Activated CD8-positive, alpha-beta memory T cell treated with anti-CD3 and anti-CD28 coated beads, Interleukin-2, amount 50 U/mL, for 1 hour (primary cell): ENCODE results near the gene TMEM123.

Experiments
- DNase-seq: peaks from one replicate; pipeline ENCODE4 v3.0.0-alpha.2; 2020; ENCODE audit errors: extremely low read depth

TMEM123 gene, protein sequence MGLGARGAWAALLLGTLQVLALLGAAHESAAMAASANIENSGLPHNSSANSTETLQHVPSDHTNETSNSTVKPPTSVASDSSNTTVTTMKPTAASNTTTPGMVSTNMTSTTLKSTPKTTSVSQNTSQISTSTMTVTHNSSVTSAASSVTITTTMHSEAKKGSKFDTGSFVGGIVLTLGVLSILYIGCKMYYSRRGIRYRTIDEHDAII

DNA sequence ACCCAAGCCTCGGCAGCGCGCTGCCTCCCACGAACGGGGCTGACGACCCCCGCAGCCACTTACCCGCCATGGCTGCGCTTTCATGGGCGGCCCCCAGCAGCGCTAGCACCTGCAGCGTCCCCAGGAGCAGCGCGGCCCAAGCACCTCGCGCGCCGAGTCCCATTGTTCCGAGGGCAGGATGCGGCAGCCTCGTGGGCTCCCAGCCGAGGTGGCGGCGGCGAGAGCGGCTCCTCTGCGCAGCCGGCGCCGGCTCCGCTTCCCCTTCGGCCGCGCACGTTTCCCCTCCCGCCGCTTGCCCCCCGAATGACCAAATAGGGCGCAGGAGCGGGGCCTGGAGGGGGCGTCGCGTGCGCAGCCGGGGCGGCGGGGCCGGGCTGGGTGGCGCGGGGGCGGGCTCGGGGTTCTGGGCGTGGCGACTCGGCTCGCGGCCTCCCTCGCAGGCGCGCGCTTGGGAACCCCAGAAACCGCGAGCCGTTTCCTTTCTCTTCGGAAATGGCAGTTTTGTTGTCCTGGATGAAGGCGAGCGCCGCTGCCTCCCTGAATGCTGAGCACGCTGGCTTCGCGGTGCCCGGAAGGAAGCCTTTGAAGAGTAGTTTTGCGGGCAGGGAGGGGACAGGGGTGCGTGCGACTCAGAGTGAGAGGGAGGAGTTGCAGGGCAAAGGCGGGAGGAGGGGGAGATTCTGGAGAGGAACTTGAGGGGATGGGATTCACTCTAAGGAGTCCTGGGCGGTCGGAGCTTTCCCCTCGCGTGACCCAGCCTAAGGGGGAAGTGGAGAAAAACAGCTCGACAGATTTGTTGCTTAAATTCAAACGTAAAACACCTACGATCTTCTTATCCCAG is at the start of gene TMEM123:
Gene TMEM123 (minus strand): TSS at position 305 of the 841 bp plus-strand sequence. CDS start 142 bp downstream, at position 163.
- DNase-seq: peak; percentile 68

DNA sequence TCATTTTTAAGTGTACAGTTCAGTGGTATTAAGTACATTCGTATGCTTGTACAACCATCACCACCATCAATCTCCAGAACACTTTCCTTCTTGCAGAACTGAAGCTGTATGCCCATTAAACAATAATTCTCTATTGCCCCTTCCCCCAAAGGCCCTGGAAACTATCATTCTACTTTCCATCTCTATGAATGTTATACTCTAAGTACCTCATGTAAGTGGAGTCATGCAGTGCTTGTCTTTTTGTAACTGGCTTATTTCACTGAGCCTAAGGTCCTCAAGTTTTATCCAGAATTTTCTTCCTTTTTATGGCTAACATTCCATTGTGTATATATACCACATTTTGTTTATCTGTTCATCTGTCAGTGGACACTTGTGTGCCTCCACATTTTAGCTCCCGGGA is 48.3 kb upstream of the TMEM123 start:
- DNase-seq: no peak

DNA sequence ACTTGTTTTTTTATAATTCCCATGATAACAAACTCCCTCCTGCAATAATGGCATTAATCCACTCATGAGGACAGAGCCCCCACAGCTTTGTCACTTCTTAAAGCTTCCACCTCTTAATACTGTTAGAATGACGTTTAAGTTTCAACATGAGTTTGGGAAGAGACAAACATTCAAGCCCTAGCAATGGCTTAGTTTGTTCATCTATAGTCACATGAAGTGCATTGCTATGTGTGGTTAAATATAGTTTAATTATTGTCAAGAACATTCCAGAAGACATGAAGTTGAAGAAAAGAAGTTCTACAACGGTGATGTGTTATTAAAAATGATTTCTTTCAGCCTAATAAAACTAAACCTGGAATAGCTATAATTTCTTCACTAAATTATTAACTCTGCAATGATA is 47.4 kb upstream of the TMEM123 start:
- DNase-seq: no peak

DNA sequence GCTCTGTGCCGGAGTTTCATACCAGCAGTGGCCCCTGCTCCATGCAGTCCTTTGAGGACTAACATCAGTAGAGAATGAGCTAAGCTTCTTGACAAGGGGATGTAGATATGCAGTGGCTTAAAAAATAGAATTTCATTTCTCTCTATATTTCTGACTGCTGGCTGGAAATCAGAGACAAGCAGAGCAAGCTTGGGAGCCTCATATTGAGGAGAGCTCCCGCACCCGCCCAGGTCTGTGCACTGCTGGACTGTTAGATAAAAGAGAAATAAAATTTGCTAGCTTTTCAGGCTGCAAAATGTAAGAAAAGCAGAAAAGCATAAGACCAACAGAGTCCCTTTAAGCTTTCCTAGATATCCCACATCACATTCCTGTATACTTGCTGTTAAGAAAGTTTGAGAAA is 46.6 kb upstream of the TMEM123 start:
- DNase-seq: no peak

DNA sequence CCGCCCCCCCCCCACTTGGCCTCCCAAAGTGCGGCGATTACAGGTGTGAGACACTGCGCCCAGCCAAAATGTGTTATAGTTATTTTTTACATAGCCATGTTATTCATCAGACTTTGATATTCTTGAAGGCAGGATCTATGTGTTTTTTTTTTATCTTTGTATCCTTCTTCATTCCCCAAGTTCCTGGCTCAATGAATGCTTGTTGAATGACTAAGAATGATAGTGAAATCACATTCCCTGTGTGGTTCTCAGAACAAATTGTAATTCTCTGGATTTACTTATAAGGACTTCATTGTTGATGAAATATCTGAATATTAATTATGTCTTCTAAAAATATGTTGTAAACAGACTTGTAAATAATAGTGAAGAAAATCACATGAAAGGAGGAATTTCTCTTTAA is 44.5 kb upstream of the TMEM123 start:
- no peak for DNase-seq

DNA sequence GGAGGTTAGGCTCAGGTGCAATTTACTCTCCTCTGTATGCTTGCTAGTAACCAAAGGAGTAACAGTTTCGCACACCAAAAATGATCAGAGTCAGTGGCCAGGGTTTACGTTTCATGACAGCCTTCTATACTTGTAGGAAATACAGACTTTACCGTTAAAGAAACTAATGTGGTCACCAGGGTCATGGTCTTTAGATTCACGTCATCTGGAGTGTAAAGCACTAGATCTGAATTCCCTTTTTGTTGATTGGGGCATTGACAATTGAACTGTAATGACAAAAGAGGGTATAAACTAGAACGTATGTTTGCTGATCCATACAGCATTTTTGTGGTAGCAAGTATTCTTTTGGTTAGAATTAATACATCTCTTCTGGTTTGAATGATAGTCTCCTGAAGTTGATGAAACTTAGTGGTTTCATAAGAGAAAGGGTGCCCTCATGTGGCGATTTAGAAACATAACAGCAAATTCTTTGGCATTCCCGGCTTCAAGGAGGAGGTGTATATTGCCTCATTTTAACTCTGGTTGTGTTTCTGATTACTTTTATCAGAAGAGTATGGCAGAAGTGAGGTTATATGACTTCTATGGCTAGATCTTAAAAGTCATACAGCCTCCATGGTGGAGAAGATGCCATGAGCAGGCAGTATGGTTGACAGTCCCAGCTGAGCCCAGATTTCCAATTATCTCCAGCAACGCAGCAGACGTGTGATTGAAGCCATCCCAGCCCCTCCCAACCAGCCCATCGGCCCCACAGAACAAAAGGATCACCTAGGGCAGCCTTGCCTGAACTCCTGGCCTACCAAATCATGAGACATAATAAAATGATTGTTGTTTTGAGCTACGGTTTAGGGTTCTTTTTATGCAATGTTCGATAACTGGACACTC is 42.8 kb upstream of the TMEM123 start:
- DNase-seq: peak; percentile 25

DNA sequence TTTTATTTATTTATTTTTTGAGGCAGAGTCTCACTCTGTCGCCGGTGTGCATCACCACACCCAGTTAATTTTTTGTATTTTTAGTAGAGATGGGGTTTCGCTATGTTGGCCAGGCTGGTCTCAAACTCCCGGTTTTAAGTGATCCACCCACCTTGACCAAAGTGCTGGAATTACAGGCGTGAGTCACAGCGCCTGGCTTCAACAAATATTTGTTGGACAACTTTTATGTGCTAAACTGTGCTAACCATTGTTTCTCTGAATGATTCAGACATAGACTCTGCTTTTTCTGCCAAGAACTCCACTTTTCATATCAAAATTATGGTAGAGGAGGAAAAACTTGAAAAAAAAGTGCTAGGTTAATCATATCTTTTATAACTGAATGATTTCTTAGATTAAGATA is 41.7 kb upstream of the TMEM123 start:
- DNase-seq: no peak

DNA sequence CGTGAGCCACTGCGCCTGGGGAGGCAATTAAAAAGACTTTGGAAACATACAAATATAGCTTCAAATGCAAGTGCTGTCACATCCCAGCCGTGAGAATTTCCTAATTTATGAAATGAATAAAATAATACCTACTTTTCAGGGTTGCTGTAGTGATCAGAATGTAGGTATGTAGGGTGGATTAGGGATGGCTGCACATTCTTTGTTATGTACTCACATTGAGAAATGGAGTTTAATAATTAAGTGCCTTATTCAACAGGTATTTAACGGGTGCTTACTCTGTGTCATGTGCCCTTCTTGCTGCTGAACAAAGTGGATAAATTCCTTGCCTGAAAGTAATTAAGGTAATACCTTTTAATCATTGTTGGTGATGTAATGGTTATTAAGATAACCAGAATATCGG is 41.0 kb upstream of the TMEM123 start:
- DNase-seq: no peak

DNA sequence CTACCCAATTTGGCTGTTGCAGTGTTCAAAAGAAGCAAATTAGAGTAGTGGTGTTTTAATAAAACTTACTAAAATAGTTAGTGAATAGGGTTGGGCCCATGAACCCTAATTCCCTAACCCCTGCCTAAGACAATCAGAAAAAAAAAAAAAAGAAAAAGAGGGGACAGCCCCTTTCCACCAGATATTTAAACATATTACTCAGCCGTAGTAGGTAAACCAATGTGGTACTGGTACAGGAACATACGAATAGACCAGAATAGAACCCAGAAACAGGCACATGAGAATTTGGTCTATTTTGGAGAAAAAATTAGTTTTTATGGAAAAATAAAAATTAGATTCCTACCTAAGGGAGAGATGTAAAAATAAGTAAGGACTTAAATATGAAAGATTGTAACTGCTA is 39.4 kb upstream of the TMEM123 start:
- DNase-seq: no peak

DNA sequence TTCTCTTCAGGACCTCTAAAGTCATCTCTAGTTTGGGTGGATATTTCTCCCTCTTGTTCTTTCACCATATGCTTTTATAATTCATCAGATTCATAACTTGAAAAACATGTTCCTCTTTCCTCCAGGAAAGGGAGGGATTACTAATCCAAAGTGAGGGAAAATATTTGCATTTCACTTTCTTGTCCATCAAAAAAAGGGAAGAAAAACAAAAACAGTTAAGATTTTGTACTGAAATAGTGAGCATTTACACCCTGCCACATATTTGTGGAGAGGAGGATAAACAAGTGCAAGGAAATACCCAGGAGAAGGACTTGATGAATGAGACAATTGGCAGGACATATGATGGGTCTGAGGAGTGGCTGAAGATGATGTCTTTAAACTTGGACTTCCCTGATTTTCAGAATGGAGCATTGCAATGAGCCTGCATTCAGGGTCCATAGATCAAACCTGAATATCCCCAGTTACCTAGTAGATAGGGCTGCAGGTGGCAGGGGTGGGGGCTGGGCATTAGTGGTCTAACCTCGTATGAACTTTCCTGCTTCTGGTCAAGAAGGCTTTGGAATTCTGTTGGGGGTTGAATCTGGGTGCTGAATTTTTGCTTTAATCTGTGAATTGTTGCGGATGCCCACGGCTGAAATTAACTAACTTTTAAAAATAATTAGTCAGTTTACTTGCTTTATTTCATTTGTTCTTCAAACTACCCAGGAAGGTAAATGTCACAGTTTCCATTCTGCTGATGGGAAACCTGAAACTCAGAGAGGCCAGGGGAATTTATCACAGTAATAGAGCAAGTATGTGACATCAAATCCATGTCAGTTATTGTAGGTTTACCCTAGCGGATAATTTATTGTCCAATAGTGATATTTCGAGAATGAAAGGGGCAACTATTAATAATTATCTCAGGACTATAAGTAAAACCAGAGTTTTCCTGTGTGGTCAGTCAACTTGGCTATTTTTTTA is 36.9 kb upstream of the TMEM123 start:
- DNase-seq: no peak

DNA sequence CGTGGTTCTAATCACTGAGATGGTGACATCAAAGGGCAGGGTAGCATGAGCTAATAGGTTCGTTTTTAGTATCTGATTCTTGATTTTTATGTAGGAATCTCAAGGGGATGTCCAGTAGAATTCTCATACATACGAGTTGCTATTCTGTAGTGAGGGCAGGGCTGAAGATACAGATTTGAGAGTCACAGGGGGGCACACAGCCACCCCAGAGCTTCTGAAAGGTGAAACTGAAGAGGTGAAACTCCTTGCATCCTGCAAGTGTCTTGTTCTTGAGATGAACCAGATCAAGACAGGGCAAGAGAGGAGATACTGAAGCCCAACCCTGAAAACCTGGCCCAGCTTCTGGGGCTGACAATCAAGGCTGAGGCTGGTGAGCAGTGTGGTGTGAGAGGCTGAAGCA is 35.6 kb upstream of the TMEM123 start:
- no peak for DNase-seq

DNA sequence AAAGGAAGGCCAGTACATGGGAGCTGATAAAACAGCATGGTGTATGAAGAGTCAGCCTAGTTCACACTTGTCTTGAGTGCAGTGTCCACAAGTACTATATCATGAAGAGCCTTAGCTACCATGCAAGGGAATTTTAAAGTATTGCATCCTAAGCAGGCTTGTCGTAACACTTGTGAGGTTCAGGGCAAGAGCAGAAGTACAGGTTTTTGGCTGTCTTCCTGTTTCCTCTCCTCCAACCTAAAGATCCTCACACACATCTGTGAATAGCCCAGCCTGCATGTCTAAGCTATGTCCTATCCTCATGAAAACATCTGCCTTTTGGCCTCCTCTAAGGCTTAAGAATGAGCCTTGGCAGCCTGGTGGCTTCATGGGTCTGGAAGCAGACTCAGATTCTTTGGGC is 34.6 kb upstream of the TMEM123 start:
- no peak for DNase-seq

DNA sequence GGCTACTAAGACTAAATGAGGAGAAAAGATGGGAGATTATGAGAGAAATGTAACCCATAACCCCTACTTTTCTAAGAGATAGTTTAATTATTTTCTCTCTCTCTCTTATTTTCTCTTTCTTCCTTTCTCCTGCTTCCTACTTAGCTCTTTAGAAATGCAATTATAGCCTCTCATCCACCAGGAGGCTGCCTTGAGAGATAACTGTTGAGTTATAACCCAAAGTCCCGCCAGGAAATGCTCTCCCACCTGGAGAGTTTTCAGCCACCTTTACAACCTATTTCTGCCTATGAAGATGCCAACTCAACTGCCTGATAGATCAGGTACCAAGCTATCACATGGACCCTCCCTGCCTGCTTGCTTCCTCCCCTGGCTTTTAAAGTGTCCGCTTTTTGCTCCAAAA is 34.0 kb upstream of the TMEM123 start:
- DNase-seq: no peak

DNA sequence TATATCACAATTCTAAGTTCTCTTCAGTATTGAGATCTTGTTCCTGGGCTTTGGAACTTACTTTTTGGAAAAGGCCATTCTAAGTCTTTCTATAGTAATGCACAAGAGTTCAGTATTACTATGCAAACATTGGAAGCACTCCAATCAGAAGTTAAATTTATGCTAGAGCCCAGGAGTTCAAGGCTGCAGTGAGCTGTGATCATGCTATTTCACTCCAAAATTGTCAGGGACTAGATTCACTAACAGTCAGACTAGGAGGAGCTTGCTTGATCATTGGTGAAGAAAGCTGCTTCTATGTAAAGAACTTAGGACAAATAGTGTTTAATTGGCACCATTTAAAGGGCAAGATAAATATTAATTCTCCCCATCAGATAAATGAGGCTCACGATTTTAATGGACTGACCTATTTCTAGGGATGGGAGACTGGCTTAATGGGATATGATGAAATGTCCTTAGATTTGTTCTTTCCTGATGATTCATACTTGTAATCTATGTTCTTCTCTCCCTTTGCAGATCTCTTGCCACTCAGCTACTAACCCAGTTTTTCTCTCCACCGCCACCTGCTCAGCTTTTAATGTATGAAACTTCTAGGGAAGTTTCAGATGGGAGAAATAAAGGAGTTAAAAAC is 32.6 kb upstream of the TMEM123 start:
- no peak for DNase-seq

DNA sequence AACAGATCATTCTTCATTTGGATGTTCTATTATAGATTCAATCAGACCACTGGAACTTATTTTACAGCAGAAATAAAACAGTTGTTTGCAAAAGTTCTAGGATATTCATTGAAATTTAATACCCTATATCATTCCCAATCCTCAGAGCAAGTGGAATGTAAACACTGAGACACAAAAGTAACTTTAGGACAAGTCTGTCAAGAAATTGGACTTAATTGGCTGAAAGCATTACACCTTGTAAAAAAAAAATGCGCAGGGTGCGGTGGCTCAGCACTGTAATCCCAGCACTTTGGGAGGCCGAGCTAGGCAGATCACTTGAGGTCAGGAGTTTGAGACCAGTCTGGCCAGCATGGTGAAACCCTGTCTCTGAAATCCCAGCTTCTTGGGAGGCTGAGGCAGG is 29.9 kb upstream of the TMEM123 start:
- no peak for DNase-seq

DNA sequence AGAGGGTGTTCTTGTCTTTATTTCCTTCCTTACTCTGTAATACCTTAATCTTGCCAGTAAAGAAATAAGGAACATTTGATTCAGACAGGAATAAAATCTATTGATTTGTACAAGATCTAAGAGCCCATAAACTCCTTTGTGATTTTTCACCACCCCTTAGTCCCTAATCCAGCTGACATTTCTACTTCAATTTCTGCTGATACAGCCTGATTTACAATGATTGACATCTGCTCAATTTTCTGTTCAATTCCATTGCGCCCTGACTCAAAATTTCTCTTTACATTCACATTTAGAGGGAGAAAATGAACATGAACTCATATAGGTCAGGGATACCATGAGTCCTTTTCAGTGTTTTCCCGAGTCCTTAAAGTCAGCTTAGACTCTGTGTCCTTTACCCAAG is 27.2 kb upstream of the TMEM123 start:
- no peak for DNase-seq

DNA sequence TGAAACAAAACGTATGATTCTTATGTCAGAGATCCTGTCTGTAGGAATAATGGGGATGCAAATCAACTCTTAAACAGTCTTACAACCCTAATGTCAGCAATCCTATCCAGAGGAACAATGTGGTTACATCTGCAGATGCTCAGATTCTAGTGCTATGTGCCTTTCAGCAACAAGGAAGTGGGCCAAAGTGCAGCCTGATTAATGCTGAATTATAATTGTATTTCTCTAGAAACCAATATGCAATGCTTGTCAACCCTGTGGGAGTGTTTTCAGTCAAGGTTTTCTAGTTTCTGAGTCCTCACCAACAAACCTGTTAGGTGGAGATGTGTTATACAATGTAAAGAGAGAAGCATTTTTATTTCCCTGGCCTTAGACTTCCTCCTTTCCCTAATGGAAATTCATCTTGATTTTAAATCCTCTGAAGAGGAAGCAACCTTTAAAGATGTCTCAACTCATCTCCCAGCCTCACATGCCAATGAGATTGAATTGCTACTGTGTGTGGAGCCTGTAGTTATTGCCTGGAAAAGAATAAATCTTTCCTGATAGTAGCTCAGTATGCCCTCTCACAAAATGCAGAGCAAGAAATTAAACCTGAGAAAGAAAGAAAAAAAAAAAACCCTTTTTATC is 26.2 kb upstream of the TMEM123 start:
- DNase-seq: no peak

DNA sequence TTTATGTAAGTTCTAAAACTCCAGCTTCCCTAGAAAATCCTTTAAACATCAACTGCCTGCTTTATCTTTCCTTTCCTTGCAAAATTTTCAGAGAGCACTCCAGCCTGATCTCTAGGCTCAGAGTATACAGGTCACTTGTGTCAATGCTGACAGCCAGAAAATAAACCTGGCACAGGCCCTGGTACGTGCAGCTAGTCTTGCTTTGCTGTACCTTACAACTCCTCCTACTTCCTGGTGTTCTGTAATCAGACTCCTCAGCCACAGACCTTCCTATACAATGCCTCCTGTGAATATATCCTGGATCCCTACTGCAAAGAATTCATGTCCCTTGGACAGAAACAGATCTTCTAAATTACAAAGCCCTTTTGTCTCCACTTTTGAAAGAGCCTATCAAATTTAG is 24.2 kb upstream of the TMEM123 start:
- no peak for DNase-seq

DNA sequence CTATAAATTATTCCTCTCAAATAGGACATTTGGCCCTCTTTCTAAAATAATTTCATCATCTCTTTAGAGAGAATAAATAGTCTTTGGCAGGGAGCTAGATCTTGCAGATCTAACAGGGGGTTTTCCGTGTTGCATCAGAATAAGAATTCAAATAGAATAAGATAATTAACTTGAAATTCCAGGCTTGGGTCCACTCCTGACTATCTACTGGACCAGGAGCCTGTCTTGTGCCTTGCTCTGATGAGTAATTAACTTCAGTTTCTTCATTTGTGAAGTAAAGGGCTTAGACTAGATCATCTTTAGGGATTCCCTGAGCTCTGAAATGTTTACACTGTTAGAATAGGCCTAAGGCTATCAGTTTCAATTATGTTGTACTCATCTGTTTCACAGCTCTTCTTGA is 23.5 kb upstream of the TMEM123 start:
- no peak for DNase-seq

DNA sequence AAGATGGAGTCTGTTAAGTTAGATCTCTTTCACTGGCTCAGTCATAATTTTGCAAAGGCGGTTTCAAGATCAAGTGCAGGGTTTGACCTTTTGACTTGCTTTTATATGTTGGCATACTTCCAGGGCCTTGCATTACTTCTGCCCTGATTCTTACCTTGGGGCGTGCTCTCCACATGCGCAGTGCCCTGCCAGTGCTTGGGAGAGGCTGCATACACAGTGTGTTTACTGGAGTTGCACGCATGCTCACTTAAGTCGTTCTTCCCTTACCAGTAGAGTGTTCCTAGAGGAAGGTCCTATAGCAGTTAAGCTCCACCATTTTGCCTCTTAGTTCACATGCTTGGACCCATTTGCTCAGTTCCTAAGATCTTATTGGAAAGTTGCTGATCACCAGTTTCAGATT is 21.0 kb upstream of the TMEM123 start:
- DNase-seq: no peak
